ENCODE data around the gene TAF1D. TPM values are rescaled to one million over a fixed set of nuclear protein-coding genes. Genes with fewer than 3 reads are reported as not detected.
A peak's percentile ranks its signal among the peaks of the same experiment; 100 is the strongest.
"Not testable (repeated sequence)": the region's sequence is repeated elsewhere in the genome, so short reads cannot be mapped to it uniquely, and the experiment has no call there.

TAF1D gene
- total RNA-seq, 6 experiments from 2014 or later: 89.6 to 112 (median 97.0) TPM

GRCh38 chr11:93757301-93757700 lies 16.0 kb upstream of the TAF1D start:
- Mint-ChIP-seq H3K36me3 (ENCODE audit: low read depth) (peaks cover 5% of the 10 kb centered on the region; the same call in 1 of the 2 replicates), H3K27ac (no peak overlapping the region), H3K9me3 (no peaks in the 10 kb centered on the region), H3K4me3 (no peak overlapping the region), H3K27me3 (ENCODE audit: insufficient read depth) (no peaks in the 10 kb centered on the region), H3K4me1 (ENCODE audit: low read depth) (no peaks in the 10 kb centered on the region)
- no peak for TF ChIP-seq CTCF (IDR thresholded peaks at IDR 0.05)
- no peak for DNase-seq

DNA sequence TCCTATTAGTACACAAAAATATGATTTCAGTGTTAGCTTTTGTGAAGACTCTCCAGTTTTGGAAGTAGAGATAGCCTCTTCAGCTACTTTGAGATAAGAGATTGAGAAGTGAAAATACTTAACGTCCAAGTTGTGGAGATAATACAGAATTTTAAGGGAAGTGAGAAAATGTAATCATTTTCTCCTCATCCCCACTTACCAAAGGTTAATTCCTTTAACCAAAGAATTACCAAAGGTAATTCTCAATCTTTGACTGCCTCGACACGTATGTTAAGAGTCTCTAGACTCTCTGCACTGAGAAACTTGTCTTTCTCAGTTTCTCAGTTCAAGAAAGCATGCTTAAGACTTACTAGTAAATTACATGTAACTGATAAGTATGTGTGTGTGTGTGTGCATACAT lies 15.5 kb upstream of the TAF1D start:
- peaks cover 5% of the 10 kb centered on the region; the same call in 1 of the 2 replicates for H3K36me3 Mint-ChIP-seq (ENCODE audit: low read depth)
- TF ChIP-seq CTCF (IDR thresholded peaks at IDR 0.05): no peak

DNA sequence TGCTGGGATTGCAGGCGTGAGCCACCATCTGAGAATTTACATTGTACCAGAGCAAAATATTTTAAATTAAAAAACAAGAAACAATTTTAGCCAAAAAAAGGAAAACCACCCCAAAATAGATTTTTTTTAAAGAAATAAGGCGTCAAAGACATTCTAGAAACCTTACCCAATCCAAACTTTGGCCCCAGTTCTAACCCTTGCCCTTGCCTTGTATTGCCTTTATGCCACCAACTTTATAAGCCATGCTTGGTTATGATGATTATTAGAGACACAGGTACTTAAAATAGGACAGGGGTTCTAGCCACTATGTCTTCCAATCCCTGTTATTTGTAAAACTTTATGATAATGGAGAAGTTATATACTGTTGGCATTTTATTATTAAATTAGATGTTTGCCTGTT lies 11.9 kb upstream of the TAF1D start:
- DNase-seq: no peak
- no peaks in the 10 kb centered on the region for H3K27me3 Mint-ChIP-seq (ENCODE audit: insufficient read depth)
- no peak for TF ChIP-seq CTCF (IDR thresholded peaks at IDR 0.05)
- no peaks in the 10 kb centered on the region for H3K9me3 Mint-ChIP-seq
- H3K4me1 Mint-ChIP-seq (ENCODE audit: low read depth): no peaks in the 10 kb centered on the region
- H3K4me3 Mint-ChIP-seq: no peak overlapping the region
- no peak overlapping the region for H3K27ac Mint-ChIP-seq
- H3K36me3 Mint-ChIP-seq (ENCODE audit: low read depth): no peaks in the 10 kb centered on the region

More for the DNA sequence above, 15.5 kb upstream of the TAF1D start:
- Mint-ChIP-seq H3K9me3 (no peaks in the 10 kb centered on the region), H3K27me3 (ENCODE audit: insufficient read depth) (no peaks in the 10 kb centered on the region), H3K4me3 (no peak overlapping the region), H3K4me1 (ENCODE audit: low read depth) (no peaks in the 10 kb centered on the region), H3K27ac (no peak overlapping the region)
- DNase-seq: no peak

DNA sequence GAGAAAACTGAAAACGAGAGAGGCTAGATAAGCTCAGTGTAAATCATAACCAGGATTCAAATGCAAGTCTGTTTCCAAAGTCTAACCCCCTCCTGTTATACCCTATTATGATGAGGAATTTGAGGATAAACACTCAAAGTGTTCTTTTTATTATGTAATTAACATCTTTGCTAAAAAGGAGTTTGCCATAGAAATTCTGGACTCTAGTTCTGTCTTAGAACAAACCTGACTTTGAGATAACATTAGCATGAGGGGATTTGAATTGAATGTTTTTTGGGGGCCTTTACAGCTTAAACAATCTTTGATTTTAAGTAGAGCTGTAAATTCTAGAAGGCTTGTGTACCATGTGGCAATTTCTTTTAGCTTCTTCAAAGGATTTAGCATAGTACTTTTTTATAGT lies 9.7 kb upstream of the TAF1D start:
- no peaks in the 10 kb centered on the region for H3K36me3 Mint-ChIP-seq (ENCODE audit: low read depth)
- H3K4me1 Mint-ChIP-seq (ENCODE audit: low read depth): no peaks in the 10 kb centered on the region
- no peak overlapping the region for H3K27ac Mint-ChIP-seq
- no peak for TF ChIP-seq CTCF (IDR thresholded peaks at IDR 0.05)
- H3K4me3 Mint-ChIP-seq: no peak overlapping the region
- no peaks in the 10 kb centered on the region for H3K27me3 Mint-ChIP-seq (ENCODE audit: insufficient read depth)
- no peaks in the 10 kb centered on the region for H3K9me3 Mint-ChIP-seq
- no peak for DNase-seq

GRCh38 chr11:93747122-93747521 lies 5.8 kb upstream of the TAF1D start:
- DNase-seq: no peak
- H3K9me3 Mint-ChIP-seq: no peaks in the 10 kb centered on the region
- no peak for TF ChIP-seq CTCF (IDR thresholded peaks at IDR 0.05)
- no peak overlapping the region for H3K4me3 Mint-ChIP-seq
- H3K36me3 Mint-ChIP-seq (ENCODE audit: low read depth): no peaks in the 10 kb centered on the region; the same call in 1 of the 2 replicates
- H3K4me1 Mint-ChIP-seq (ENCODE audit: low read depth): peaks cover 16% of the 10 kb centered on the region
- H3K27me3 Mint-ChIP-seq (ENCODE audit: insufficient read depth): no peaks in the 10 kb centered on the region
- H3K27ac Mint-ChIP-seq: no peak overlapping the region

DNA sequence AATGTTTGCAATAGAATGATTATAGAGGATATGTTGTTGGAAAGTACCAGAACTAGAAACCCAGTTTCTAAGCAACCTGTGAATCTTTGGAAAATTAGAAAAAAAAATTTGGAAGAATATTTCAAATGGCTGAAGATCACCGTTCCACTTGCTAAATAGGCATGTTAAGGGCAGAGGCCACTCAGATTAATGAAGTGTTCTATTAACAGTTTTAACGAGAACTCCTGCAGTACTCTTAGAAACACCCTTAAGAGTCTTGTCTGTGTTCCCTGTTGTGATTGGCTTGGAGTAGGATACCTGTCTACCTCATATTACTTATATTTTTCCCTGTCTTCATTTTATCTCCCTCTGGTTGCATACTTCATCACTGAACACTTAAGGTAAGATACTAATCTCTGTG lies 4.8 kb upstream of the TAF1D start:
- Mint-ChIP-seq H3K4me3 (no peak overlapping the region), H3K9me3 (peaks cover 3% of the 10 kb centered on the region; the same call in 1 of the 2 replicates), H3K4me1 (ENCODE audit: low read depth) (peaks cover 16% of the 10 kb centered on the region), H3K27ac (no peak overlapping the region), H3K36me3 (ENCODE audit: low read depth) (peaks cover 3% of the 10 kb centered on the region), H3K27me3 (ENCODE audit: insufficient read depth) (peaks cover 5% of the 10 kb centered on the region)
- DNase-seq: no peak
- TF ChIP-seq CTCF (IDR thresholded peaks at IDR 0.05): no peak

DNA sequence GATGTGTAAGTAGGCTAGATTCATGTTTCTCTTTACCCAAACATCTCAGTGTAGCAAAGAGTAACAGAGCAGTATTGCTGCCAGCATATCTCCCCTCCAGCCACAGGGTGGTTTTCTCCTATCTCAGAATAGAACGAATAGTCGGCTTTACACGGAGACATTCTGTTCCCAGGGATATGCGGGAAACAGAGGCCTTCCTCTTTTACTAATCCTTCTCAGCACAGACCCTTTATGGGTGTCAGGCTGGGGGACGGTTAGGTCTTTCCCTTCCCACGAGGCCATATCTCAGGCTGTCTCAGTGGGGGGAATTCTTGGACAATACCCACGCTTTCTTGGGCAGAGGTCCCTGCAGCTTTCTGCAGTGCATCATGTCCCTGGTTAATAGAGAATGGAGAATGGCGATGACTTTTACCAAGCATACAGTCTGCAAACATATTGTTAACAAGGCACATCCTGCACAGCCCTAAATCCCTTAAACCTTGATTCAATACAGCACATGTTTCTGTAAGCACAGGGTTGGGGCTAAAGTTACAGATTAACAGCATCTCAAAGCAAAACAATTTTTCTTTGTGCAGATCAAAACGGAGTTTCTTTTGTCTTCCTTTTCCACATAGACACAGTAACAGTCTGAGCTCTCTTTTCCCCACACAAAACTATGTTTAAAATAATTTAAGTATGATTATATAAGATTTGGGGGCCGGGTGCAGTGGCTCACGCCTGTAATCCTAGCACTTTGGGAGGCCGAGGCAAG lies 3.9 kb upstream of the TAF1D start:
- peak overlapping the region; percentile 66 for H3K4me3 Mint-ChIP-seq
- DNase-seq: peak; percentile 20
- peaks cover 12% of the 10 kb centered on the region for H3K36me3 Mint-ChIP-seq (ENCODE audit: low read depth)
- H3K27ac Mint-ChIP-seq: peak overlapping the region; percentile 66
- peaks cover 16% of the 10 kb centered on the region for H3K4me1 Mint-ChIP-seq (ENCODE audit: low read depth)
- H3K27me3 Mint-ChIP-seq (ENCODE audit: insufficient read depth): peaks cover 13% of the 10 kb centered on the region
- not testable (repeated sequence) for H3K9me3 Mint-ChIP-seq
